ENCODE results near the gene WSCD2. TPM values are rescaled to one million over a fixed set of nuclear protein-coding genes. Genes with fewer than 3 reads are reported as not detected.

Gene WSCD2
- total RNA-seq, 4 donors from 2014 or later = 0.46 to 1.3 (median 0.50) TPM; not detected in 1

DNA sequence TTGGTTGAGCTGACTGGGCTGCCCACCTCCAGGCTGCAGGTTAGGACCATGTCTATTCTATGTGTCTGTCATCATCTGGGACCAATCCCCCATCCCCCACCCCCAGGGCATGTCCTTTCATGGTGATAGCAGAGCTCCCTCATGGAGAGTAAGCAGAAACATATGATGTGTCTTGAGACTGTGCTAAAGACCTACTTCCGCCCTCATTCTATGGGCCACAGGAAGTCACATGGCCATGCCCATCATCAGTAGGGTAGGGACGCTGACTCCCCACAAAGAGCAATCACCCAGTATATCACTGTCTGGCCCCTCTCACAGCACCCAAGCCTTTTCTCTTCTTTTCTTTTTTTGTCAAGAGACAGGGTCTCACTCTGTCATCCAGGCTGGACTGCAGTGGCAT is 110.3 kb downstream of the WSCD2 start:
- DNase-seq (ENCODE audit: low spot score) = no peak
- ATAC-seq (ENCODE audit: low FRiP score) = no peak
- TF ChIP-seq, protein P1, sequence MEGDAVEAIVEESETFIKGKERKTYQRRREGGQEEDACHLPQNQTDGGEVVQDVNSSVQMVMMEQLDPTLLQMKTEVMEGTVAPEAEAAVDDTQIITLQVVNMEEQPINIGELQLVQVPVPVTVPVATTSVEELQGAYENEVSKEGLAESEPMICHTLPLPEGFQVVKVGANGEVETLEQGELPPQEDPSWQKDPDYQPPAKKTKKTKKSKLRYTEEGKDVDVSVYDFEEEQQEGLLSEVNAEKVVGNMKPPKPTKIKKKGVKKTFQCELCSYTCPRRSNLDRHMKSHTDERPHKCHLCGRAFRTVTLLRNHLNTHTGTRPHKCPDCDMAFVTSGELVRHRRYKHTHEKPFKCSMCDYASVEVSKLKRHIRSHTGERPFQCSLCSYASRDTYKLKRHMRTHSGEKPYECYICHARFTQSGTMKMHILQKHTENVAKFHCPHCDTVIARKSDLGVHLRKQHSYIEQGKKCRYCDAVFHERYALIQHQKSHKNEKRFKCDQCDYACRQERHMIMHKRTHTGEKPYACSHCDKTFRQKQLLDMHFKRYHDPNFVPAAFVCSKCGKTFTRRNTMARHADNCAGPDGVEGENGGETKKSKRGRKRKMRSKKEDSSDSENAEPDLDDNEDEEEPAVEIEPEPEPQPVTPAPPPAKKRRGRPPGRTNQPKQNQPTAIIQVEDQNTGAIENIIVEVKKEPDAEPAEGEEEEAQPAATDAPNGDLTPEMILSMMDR (IDR thresholded peaks at IDR 0.05) = no peak

DNA sequence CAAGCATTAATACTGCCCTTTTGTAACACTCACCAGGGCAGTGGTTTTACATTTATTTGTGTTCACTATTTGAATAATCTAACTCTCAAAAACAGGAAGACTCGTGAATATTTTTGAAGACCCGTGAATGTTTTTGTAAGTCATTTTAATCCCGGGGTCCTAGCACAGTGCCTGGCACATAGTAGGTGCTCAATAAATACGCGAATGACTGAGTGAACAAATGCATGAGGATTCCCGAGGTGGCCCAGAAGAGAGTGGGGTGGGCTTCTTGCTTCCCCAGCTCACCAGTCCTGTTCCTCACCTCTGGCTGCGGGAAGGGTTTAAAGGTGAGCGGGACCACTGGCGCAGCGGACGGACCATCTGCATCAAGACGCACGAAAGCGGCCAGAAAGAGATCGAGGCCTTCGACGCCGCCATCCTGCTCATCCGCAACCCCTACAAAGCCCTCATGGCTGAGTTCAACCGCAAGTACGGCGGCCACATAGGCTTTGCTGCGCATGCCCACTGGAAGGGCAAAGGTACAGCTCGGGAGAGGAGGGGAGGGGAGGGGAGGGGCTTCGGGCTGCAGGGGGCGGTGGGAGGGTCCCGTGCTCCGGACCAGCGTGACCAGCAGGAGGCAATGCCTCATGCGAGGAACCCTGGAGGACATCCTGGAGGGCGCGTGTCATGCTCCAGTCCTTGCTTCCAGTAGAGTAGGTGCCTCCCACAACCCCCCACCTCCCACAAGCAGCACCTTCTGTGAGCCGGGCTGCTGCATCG is 111.1 kb downstream of the WSCD2 start:
- ATAC-seq (ENCODE audit: low FRiP score) (no peak), DNase-seq (ENCODE audit: low spot score) (no peak)
- TF ChIP-seq, protein P1 (IDR thresholded peaks at IDR 0.05) = no peak

DNA sequence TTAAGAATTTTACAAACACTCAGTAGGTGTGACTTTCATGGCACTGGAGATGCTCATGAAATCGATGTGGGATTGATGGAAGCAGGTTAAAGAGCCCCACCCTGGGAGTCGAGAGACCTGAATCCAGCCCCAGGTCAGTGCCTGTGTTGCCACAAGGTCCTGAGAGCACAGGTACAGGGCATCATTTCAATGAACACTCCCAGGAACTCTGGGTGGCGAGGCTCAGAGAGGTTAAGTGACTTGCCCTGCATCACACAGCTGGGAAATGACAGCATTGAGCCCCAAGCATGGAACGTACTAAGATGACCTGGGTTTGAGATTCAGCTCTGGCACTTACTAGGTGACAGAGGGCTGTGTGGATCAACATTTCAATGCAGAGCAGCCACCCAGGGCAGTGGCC is 111.8 kb downstream of the WSCD2 start:
- no peak for DNase-seq (ENCODE audit: low spot score)
- ATAC-seq (ENCODE audit: low FRiP score) = no peak
- TF ChIP-seq, protein P1 (IDR thresholded peaks at IDR 0.05) = no peak

DNA sequence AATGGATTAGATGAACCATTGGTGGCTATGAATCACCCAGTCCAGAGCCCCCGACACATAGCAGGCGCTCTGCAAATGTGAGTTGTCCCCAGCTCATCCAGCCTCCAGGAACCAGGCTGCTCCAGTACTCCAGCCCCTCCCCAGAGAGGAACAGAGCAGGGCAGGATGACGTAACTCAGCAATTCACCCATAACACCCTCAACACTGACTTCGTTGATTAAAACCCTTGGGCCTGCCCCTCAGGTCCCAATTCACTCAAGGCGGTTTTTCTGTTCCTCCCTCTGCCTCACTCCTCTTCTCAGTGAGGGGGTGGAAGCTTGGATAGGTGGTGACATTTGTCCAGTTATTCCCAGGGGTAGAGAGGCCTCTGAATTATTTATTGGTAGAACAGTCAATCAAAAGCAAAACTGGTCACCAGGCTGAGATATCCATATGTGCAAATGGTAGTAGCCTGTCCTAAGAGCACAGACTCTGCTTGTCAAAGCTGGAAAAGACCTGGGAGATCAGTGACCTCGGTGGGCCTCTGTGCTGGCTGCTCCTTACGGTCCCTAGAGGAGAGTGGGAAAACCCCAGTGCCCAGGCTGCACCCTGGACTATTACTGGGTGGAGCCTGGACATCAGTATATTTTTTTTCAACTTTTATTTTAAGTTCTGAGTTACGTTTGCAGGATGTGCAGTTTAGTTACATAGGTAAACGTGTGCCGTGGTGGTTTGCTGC is 113.1 kb downstream of the WSCD2 start:
- ATAC-seq (ENCODE audit: low FRiP score) = no peak
- TF ChIP-seq, protein P1 (IDR thresholded peaks at IDR 0.05) = no peak
- no peak for DNase-seq (ENCODE audit: low spot score)

DNA sequence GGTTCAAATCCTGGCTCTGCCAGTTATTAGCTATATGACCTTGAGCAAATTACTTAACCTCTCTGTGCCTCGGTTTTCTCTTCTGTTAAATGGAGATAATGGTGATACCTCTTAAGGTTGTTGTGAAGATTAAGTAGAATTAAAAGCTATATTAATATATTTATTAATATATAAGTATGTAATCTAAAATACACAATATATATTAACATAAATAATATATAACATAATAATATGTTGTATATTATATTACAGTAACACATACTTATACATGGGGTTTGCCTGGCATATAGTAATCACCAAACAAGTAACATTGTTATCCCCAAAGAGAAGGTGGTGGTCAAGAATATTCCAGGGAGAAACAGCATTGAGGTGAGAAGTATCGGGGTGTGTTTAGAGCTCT is 118.0 kb downstream of the WSCD2 start:
- DNase-seq (ENCODE audit: low spot score) (no peak), ATAC-seq (ENCODE audit: low FRiP score) (no peak)
- TF ChIP-seq, protein P1 (IDR thresholded peaks at IDR 0.05) = no peak

DNA sequence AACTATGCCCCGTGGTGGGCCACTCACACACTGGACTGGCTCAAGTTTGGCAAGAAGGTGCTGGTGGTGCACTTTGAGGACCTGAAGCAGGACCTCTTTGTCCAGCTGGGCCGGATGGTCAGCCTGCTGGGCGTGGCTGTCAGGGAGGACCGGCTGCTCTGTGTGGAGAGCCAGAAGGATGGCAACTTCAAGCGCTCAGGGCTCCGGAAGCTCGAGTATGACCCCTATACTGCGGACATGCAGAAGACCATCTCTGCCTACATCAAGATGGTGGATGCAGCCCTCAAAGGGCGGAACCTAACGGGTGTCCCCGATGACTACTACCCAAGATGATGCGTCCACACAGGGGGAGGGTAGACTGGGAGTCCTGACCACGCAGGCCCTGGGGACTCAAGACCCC is 118.9 kb downstream of the WSCD2 start:
- TF ChIP-seq, protein P1 (IDR thresholded peaks at IDR 0.05) = no peak
- DNase-seq (ENCODE audit: low spot score) = no peak
- no peak for ATAC-seq (ENCODE audit: low FRiP score)

DNA sequence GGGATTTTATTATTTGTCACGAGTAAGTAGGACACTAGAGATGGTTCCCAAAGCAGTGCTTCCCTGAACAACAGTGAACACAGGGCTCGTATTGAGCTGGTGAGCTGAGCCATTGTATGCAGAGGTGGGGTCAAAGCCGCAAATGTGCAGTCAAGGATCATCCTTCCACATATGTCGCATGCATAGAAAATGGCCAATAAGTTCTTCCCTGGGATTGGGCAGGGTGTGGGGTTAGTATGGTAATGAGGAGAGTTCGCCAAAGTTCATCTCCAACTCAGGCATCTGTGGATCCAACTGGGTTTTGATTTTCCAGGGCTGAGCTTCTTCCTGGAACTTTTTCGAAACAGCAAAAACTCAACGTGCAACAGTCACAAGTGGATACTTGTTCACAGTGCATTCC is 123.4 kb downstream of the WSCD2 start:
- DNase-seq (ENCODE audit: low spot score) (no peak), ATAC-seq (ENCODE audit: low FRiP score) (no peak)
- TF ChIP-seq, protein P1 (IDR thresholded peaks at IDR 0.05) = no peak

Data from omental fat pad (tissue), 4 donors.